ENCODE data around the gene SPRR1A.

The SPRR1A gene

GRCh38 chr1:152983743-152984142, at the start of gene SPRR1A:
Gene SPRR1A (plus strand): TSS chr1:152984081. CDS start chr1:152985231, 1,150 bp downstream.
- DNase-seq, result no peak

DNA sequence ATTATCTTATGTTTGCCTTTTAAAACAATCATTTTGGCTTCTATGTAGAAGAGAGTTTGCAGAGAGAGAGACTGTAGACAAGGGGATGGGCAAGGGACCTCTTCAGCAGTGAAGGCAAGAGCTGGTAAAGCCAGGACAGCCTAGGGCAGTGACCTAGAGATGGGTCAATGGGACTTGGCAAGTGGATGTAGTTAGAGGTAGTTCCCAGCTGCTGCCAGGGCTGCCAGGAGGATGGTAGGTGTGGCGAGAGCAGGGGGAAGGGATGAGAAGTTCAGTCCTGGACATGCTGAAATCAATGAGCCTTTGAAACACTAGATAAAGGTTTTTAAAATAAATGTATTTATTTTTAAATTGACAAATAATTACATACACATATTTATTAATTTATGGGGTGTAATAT, 43.3 kb upstream of the SPRR1A start:
- DNase-seq, result no peak

DNA sequence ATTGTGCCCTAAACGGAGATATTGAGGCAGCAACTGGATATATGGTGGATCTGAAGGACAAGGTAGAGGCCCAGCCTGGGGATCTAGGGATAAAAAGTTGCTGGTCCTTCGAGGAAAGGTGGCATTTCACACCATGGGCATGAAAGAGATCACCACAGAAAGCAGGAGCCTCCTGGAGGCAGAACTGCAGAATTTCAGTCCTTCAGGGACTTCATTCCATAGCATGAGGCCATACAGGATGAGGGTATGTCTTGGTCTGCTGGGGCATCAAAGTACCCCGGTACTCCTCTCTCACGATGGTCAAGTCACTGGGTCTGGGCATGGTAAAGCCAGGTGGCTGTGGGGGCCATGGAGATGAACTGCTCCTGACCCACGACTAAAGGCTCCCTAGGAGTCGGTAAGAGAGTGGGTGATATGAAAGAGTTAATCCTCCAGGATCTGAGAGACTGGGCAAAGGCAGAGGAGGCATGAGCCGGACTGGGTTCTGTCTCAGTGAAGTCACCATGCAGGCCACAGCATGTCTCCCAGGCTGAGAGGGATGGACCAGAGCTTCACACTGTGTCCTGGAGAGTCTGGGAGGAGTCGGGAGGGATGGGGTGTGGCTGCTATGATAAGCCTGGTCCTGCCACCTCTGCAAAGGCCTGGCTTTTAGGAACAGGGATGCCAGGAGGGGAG, 42.7 kb upstream of the SPRR1A start:
- DNase-seq, result no peak

DNA sequence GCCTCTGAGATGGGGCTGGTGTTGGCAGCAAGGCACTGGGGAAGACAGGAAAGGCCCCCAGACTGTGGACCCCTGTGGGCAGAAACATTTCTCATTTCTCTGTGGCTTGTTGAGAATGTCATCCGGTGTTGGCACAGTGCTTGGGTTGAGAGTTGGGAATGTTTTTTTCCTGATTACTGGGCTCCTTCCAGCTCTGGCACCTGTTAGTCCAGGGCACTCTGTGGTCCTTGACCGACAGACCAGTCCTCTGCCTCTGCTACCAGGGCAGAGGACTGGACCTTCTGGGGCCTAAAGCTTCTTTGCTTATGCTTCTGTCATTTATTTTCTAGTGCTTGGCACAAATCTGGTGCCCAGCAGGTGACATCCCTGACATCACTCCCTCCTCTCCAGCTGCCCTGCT, 41.7 kb upstream of the SPRR1A start:
- DNase-seq, result no peak

DNA sequence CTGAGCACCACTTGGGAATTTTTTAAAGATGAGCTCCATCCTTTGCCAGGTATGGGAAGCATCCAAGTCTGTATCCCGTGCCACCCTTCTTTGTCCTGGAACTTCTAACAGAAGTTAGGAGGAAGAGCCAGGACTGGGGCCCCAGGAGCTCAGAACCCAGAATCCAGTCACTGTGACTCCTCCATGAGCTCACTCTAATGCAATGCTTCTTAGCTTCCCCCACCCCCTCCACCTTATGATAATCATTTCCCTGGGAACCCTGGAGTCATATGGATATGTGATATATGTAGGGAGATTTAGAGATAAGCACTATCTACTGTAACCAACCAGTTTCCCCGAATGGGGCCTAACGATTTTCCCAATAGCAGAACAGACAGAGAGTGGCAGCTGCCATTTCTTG, 37.6 kb upstream of the SPRR1A start:
- no peak for DNase-seq

DNA sequence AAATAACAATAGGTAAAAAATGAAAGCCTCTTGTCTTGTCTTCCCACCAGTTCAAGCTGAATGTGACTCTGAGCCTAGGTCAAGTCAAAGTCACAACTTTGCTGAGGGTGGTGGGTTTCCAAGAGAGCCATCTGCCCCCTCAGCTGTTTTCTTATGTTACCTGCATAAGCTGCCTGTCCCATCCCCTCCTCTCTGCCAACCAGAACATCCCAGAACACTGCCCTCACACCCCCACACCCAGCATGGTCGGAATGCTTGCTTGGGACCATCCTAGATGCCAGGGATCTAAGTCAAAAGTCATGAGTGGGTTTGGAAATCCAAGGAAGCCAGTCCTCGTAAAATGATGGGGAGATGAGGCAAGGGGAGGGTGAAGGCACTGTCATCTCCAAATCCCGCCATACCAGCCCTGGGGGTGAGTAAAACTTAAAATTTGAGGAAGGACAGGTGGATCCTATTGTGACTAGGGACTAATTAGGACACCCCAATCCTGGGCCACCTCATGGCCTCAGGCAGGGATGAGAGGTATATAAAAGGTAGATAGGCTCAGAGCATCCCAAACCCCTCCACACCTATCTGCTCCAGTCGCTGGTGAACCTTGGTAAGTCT, 37.1 kb upstream of the SPRR1A start, which contains the start of gene SPRR5:
Gene SPRR5, plus strand, starts transcription at position 556 of the 606 bp plus-strand sequence. CDS start 1,349 bp downstream, outside the sequence.
- DNase-seq, result no peak

DNA sequence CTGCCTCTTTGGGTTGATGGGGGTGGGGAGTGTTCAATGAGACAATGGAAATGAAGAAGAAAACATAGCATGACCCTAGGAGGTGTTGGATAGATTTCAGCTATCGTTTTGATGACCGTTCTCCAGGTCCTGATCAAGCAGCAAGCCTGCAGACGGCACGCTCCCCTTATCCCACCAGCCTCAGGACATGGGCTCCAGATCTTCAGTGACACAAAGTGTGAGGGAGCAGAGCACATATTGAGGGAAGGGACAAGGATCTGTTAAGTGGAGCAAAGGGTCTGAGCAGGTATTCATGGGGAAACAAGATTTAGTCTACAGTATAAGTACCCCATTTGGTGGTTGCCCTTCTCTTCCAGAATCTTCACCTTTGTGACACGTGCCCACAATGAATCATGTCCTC, 32.2 kb upstream of the SPRR1A start:
- DNase-seq, result no peak

GRCh38 chr1:152953761-152954160, 30.1 kb upstream of the SPRR1A start:
- no peak for DNase-seq

DNA sequence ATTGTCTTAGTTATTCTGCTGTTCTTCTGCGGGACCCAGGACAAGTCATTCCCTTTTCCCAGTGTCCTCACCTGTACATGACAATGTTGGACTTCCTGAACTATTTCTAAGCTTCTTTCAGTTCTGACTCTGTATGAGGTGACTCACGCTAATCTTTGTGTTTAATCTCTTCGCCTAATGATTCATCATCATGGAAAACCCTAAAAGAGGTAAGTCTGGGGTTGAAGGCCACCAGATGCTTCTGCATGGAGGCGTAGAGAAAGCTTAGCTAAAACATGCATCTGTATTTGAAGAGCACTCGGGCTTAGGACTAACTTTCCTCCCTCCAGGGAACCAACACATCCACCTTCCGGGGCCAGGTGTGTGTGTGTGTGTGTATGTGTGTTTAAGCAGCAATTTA, 29.4 kb upstream of the SPRR1A start:
- DNase-seq, result no peak

- DNase-seq, result no peak
Measured at GRCh38 chr1:152957561-152957960, 26.3 kb upstream of the SPRR1A start.

DNA sequence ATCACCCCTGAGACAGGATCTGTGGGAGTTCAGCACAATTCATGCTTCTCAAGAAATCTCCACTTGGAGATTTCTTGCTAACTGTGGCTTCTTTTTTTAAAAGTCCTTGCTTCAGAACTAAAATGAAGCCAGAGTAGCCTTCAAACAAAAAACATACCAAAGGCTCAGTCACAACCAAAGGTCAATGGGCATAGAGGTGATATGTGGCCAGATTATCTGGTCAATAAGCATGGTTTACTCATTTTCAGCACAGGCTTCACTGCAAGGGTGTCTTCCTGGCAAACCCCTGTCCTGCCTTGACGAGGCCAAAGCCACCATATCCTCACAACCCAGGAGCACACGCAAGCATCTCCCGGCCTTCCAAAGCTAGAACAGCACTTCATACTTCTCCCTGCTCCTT, 24.6 kb upstream of the SPRR1A start:
- no peak for DNase-seq

DNA sequence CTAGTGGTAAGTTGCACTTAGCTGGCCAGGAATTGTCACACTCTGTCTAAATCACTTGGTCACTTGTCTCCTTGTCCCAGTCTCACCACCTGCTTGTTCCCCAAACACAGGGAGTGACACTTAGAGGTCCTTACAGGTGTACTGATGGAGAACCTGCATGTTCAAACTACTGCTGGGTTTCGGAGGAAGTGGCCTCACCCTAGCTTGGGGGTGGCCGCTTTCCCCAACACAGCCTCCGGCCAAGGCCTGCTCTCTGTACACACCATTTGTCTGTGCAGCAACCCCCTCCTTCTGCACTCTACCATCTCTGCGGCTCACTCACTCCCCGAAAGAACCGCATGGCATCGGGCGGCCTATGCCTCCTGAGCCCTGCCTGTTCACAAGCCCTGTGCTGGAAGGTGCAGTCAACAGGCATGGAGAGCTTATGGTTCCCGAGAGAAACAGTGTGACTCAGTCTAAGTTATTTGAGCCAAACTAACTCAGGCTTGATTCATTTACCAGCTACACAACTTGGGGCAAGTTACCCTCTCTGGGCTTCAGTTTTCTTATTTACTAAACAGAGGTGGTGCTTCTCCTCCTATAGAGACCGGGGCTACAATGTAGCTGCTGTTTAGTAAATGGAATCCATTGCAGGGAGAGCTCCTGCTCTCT, 24.0 kb upstream of the SPRR1A start:
- DNase-seq, result no peak

GRCh38 chr1:152960452-152961044, 23.3 kb upstream of the SPRR1A start:
- DNase-seq, result no peak

DNA sequence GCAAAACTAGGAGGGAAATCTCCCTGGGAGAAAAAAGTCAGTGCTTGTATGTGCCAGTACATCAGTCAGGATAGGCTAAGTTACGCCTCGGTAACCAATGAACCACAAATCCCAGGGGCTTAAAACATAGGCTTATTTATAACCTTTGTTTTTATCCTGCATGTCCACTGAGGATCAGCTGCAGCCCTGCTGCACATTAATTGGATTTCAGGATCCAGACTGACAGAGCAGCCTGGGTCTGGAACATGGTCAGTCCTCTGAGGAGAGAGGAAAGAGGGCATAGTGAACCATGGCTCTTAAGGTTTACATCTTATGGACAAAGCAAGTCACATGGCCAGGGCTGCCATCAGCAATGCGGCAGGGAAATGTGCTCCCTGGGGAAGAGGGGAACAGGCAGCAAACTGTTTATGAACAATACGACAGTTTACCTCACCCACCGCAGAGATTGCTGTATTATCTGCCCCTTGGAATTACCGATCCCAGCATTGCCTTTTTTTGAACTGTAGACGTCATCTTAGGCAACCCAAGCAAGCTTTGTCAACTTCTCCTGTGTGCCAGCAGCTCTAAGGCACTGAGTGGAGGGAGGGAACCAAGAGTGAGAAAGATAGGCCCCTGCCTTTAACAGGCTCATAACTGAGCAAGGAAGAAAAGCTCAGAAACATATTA, 22.5 kb upstream of the SPRR1A start:
- no peak for DNase-seq

DNA sequence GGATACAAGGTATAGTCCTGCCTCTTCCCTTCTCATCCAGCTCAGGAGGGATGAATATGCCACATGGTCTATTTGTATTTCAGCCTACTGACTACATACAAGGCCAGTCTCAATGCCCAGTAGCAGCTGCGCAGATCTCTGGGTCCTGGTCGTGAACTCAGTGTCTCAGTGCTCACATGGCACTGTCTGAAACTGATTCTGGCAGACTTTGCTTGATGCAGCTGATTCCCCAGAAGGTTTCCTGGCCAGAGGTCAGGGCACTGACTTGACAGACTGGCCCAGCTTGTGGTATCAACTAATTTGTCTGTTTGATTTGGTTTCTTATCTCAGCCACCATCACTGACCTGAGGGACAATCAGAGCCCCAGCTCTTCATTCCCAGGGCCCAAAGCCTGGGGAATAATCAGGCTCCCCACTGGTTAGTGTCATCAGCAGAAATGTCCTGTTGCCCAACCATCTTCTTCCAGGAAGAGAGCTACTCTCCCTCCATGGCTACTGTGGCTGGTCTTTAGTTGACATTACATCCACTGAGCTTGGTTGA, 20.9 kb upstream of the SPRR1A start:
- DNase-seq, result no peak

DNA sequence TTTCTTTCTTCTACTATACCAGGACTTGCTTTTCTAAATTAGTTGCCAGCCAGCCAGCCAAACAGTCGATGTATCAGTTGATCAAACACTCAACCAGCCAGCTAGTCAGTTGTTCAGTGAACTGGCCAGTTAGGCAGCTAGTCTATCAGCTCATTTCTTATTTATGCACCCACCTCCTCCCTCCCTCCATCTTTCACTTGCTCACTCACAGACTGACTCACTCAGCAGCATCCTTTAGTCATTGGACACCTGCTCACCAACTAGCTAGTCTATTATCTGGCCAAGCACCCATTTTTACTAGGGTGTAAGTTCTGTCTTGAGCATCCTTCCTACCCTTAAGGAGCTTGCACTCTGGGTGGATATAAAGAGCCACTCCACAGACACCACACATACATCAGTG, 19.3 kb upstream of the SPRR1A start:
- DNase-seq, result no peak

DNA sequence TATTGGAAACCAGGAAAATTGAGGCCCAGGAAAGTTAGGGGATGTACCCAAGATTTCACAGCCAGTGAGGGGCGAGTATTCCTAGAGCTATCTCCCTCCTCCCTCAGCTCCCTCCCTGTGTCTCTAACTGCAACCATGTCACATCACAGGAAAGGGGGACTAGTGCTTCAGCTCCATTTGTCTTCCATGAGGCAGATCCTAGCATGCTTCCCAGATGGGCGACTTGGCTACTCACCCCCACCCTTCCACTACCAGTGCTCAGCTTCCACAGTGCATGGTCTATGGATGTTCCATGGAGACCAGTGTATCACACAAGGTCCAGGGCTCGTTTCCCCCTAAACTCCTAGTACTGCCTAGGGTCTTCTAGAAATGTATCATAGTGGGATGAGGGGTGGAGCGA, 18.0 kb upstream of the SPRR1A start:
- no peak for DNase-seq

- no peak for DNase-seq
Measured at GRCh38 chr1:152967201-152967600, 16.7 kb upstream of the SPRR1A start.

GRCh38 chr1:152968248-152968647, 15.6 kb upstream of the SPRR1A start:
- DNase-seq, result no peak

GRCh38 chr1:152969036-152969435, 14.8 kb upstream of the SPRR1A start:
- no peak for DNase-seq

- no peak for DNase-seq
Measured at GRCh38 chr1:152970495-152970894, 13.4 kb upstream of the SPRR1A start, which contains the start of gene SPRR4. Gene SPRR4 (plus strand): TSS chr1:152970648. CDS start chr1:152971891, 1,243 bp downstream.

DNA sequence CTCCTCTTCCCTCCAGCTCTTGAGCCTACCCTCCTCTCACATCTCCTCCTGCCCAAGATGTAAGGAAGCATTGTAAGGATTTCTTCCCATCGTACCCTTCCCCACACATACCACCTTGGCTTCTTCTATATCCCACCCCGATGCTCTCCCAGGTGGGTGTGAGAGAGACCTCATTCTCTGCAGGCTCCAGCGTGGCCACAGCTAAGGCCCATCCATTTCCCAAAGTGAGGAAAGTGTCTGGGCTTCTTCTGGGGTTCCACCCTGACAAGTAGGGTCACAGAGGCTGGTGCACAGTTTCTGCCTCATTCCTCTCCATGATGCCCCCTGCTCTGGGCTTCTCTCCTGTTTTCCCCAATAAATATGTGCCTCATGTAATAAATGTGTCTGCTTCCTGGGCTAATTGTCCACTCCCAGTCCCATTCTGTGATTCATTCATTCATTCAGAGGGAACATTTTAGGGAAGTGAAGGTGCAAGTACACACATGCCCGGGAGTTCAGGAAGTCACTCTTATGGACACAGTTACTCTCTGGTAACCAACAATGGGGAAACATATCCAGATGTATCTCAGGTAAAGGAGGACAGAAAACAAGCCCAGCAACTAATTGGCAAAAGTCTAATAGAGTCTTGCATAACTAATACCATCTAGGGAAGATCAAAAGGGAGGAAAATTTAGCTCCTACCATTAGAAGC, 11.5 kb upstream of the SPRR1A start:
- no peak for DNase-seq

Measured in NCI-H2107 (cell line).